ENCODE results near the gene CWH43.
"Not testable (repeated sequence)": the region's sequence is repeated elsewhere in the genome, so short reads cannot be mapped to it uniquely, and the experiment has no call there.

CWH43 gene

GRCh38 chr4:48976041-48976440 is 10.0 kb upstream of the CWH43 start:
- DNase-seq (ENCODE audit: low spot score): no peak

DNA sequence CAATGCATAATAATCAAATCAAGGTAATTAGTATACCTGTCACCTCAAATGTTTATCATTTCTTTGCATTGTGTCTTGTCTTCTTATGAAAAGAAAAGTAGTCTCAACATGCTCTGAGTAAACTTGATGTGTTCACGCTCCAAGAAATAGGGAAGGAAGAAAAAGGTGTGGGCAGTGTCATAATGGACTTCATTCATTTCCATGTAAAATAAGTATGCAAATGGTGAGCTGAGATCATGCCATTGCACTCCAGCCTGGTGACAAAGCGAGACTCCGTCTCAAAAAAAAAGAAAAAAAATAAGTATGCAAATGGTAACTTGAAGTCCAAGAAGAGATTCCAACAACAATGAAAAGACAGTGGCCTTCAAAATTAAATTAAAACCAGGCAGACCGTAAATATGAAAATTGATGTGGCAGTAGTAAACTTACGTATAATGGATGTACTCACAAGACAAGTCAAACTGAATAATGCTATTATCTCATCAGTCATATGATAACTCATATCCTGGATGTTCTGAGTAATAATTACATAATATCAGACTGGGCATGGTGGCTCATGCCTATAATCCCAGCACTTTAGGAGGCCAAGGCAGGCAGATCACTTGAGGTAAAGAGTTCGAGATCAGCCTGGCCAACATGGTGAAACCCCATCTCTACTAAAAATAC is 6.0 kb upstream of the CWH43 start:
- DNase-seq (ENCODE audit: low spot score): no peak

- DNase-seq (ENCODE audit: low spot score): not testable (repeated sequence)
Observed at GRCh38 chr4:48984005-48984404, 2.1 kb upstream of the CWH43 start.

DNA sequence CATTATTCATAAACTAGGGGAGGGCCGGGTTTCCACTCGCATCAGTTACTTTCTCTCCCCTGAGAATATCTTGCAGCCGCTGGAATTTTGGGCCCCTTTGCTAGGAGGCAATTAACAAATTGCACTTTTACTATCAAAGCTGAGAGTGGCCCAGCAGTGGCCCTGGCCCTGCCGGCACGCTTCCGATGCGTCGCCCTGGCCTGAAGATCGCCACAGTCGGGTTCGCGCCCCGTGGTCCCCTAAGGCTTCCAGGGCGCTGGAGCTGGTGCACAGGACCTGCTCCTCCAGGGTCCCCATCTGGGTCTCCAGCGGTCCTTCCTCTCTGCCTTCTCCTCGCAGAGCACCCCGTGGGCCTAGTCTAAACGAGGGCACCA is 486 bp upstream of the CWH43 start:
- no peak for DNase-seq (ENCODE audit: low spot score)

DNA sequence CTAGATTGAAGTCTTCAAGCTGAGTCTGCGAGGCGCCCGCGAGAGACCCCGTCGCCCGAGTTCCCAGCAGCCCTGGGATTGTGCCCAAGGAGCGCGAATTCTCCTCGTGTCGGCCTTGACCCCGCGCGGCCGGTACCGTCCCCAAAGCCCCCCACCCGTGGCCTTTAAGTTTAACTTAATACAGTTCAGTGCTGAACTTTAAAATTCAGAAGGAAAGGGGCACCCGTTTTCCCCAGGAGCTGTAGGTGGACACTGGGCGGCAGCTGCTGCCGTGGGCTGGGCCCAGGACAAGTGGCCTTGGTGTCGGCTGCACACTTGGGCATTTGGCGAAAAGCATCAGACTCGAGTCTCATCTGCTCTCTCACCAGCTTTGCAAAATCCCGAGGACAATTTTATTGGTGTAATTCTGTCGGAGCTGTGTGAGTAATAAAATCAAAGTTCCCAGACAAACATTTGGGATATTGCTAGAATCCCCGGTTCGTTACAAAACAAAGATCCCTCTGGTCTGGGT is 634 bp downstream of the CWH43 start:
- no peak for DNase-seq (ENCODE audit: low spot score)

- no peak for DNase-seq (ENCODE audit: low spot score)
Observed at GRCh38 chr4:48989461-48990203, 3.6 kb downstream of the CWH43 start.

- DNase-seq (ENCODE audit: low spot score): no peak
Observed at GRCh38 chr4:48991357-48991756, 5.3 kb downstream of the CWH43 start.

GRCh38 chr4:48997962-48998361 is 11.9 kb downstream of the CWH43 start:
- no peak for DNase-seq (ENCODE audit: low spot score)

DNA sequence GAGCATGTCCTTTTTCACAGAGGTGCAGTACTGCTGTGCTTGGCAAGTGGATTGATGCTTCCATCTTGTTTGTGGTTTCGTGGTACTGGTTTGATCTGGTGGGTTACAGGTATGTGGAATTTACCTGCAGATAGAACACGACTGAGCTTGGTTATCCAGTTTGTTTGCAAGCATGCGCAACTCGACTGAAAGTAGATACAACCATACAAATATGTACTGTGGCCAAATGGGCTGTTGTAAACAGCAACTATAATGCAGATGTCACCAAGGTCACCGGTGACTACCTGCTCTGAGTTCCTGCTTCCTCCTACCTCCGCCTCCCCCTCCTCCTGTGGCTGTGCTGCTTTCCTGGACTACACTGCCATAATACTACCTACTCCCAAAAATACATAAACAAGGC is 12.4 kb downstream of the CWH43 start:
- DNase-seq (ENCODE audit: low spot score): no peak

- no peak for DNase-seq (ENCODE audit: low spot score)
Observed at GRCh38 chr4:49000806-49001205, 14.7 kb downstream of the CWH43 start.

DNA sequence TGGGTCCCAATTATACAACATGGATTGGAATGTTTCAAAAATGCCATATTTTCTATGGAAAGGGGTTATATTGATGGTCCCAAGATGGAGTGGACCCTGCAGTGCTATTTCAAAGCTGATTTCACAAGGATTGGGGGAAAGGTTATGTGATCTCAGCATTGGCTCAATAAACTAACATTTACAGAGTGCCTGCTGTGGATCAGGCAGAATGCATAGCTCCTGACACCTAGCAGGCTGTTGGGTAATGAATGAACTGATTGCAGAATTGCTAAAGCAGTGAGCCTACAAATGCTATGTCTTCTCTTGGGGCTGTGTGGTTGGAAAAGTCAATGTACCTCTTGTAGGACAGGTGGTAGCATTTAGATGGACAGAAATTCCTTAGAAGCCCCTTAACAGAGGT is 16.9 kb downstream of the CWH43 start:
- DNase-seq (ENCODE audit: low spot score): no peak

DNA sequence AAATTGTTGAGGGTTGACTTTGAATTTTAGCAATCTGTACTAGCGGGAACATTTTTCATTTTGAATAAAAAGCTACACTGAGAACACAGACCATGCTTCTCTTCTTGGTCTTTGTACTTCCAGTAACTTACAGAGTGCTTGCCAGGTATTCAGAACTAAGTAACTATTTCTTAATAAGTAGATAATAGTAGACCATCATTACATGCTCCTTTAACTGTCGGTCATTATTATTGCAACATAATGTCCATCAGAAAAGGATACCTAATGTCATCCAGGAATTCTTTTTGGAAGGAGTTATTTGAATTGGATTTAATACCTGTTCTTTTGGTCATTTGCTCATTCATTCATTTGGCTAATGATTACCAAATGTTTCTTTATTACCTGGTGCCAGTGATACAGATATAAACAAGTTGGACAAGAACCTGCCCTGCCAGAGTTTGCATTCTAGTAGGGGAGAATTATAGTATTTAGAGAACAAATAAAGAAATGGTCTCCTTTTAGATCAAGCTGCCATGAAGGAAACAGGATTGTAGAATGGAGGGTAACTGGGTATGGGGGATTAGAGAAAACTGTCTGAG is 32.7 kb downstream of the CWH43 start:
- DNase-seq (ENCODE audit: low spot score): no peak

GRCh38 chr4:49032440-49033161 is 46.5 kb downstream of the CWH43 start:
- DNase-seq (ENCODE audit: low spot score): no peak

- DNase-seq (ENCODE audit: low spot score): no peak
Observed at GRCh38 chr4:49036528-49036927, 50.5 kb downstream of the CWH43 start.

- DNase-seq (ENCODE audit: low spot score): no peak
Observed at GRCh38 chr4:49044270-49044669, 58.2 kb downstream of the CWH43 start.

GRCh38 chr4:49058306-49058705 is 72.2 kb downstream of the CWH43 start:
- DNase-seq (ENCODE audit: low spot score): no peak

- DNase-seq (ENCODE audit: low spot score): no peak
Observed at GRCh38 chr4:49063670-49064069, 77.6 kb downstream of the CWH43 start.

- not testable (repeated sequence) for DNase-seq (ENCODE audit: low spot score)
Observed at GRCh38 chr4:49072196-49072595, 86.1 kb downstream of the CWH43 start.

- DNase-seq (ENCODE audit: low spot score): not testable (repeated sequence)
Observed at GRCh38 chr4:49091883-49092282, 105.8 kb downstream of the CWH43 start.

GRCh38 chr4:49092608-49093135 is 106.6 kb downstream of the CWH43 start:
- DNase-seq (ENCODE audit: low spot score): not testable (repeated sequence)

GRCh38 chr4:49096215-49096614 is 110.1 kb downstream of the CWH43 start:
- DNase-seq (ENCODE audit: low spot score): not testable (repeated sequence)

DNA sequence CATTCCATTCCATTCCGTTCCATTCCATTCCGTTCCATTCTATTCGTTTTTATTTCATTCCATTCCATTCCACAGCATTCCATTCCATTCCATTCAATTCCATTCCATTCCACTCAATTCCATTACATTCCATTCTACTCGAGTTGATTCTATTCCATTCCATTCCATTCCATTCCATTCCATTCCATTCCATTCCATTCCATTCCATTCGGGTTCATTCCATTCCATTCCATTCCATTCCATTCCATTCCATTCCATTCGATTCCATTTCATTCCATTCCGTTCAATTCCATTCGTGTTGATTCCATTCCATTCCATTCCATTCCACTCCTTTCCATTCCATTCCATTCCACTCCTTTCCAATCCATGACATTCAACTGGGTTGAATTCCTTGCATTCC is 110.6 kb downstream of the CWH43 start:
- DNase-seq (ENCODE audit: low spot score): not testable (repeated sequence)

Data from hematopoietic multipotent progenitor cell treated with erythropoietin and hydrocortisone succinate and interleukin-3 and kit ligand, for 15 days (in vitro differentiated cells).